Fibroblast of lung (primary cell): Measurements from ENCODE around the gene AMACR. TPM values are rescaled to one million over a fixed set of nuclear protein-coding genes. Genes with fewer than 3 reads are reported as not detected.
"Not testable (repeated sequence)": the region's sequence is repeated elsewhere in the genome, so short reads cannot be mapped to it uniquely, and the experiment has no call there.

ENCODE experiments used
- DNase-seq, 2 donors: peaks; one replicate each; pipeline versions ENCODE4 v3.0.0 to v3.0.0-alpha.2; 2010; ENCODE audit warnings: low read depth in 2 of 2
- H2AFZ ChIP-seq: 2 replicates; pipeline ENCODE4 v1.5.1; 2012; ENCODE audit warnings: low read length, control low read depth, inconsistent platforms
- H3K27ac ChIP-seq: 2 replicates; pipeline ENCODE4 v1.5.1; 2011; ENCODE audit warnings: low read length, control low read depth; ENCODE audit not compliant: insufficient read depth
- H3K27me3 ChIP-seq: 2 replicates; pipeline ENCODE4 v1.5.1; 2011; ENCODE audit warnings: mild to moderate bottlenecking, low read length; ENCODE audit not compliant: control insufficient read depth, insufficient read depth
- H3K36me3 ChIP-seq: 2 replicates; pipeline ENCODE4 v1.5.1; 2011; ENCODE audit warnings: low read length; ENCODE audit not compliant: control insufficient read depth, insufficient read depth
- H3K4me1 ChIP-seq: 2 replicates; pipeline ENCODE4 v1.5.1; 2011; ENCODE audit warnings: low read length; ENCODE audit not compliant: control insufficient read depth, insufficient read depth; ENCODE audit errors: extremely low read depth
- H3K4me2 ChIP-seq: 2 replicates; pipeline ENCODE4 v1.5.1; 2011; ENCODE audit warnings: low read length, control low read depth; ENCODE audit not compliant: insufficient read depth; ENCODE audit errors: extremely low read depth
- H3K4me3 ChIP-seq, 4 experiments: fragments of 200-600 bp in 1 of 4; sonication (generic) in 1 of 4; replicated peaks in 1 of 4; 2 replicates each; pipeline ENCODE4 v1.5.1; 2011 to 2016; ENCODE audit warnings: low read length in 4 of 4, low read depth in 3 of 4, mild to moderate bottlenecking in 3 of 4, control low read depth in 2 of 4, inconsistent platforms in 1 of 4, mixed read lengths in 1 of 4; ENCODE audit not compliant: insufficient read depth in 1 of 4; ENCODE audit errors: control extremely low read depth in 1 of 4
- H3K79me2 ChIP-seq: 2 replicates; pipeline ENCODE4 v1.5.1; 2012; ENCODE audit warnings: mild to moderate bottlenecking, low read length, inconsistent platforms; ENCODE audit not compliant: control insufficient read depth, insufficient read depth
- H3K9ac ChIP-seq: 2 replicates; pipeline ENCODE4 v1.5.1; 2011; ENCODE audit warnings: mild to moderate bottlenecking, low read length, control low read depth; ENCODE audit not compliant: insufficient read depth
- H3K9me3 ChIP-seq: 2 replicates; pipeline ENCODE4 v1.5.1; 2012; ENCODE audit warnings: low read depth, low read length; ENCODE audit not compliant: control insufficient read depth, insufficient read depth
- H4K20me1 ChIP-seq: 2 replicates; pipeline ENCODE4 v1.5.1; 2011; ENCODE audit warnings: low read length; ENCODE audit not compliant: control insufficient read depth, insufficient read depth; ENCODE audit errors: extremely low read depth
- EZH2 ChIP-seq: IDR thresholded peaks from 2 replicates; pipeline ENCODE4 v1.5.1; 2012; ENCODE audit warnings: low read length, control low read depth, mild to moderate bottlenecking; ENCODE audit errors: missing control alignments
- polyA plus RNA-seq, 2 donors: library from polyadenylated mRNA; depleted of rRNA in 1 of 2; stranded (reverse) in 1 of 2; unstranded in 1 of 2; fragments of >200 nt; gene quantifications; 2 replicates each; pipeline ENCODE4 v1.2.1, GENCODE V29; 2011 to 2012; ENCODE audit warnings: missing spikeins in 1 of 2
- total RNA-seq: library from RNA; depleted of rRNA; stranded (reverse); fragments of >200 nt; gene quantifications from 2 replicates; pipeline ENCODE4 v1.2.1, GENCODE V29; 2014
- TF ChIP-seq, protein P1 (sequence below), 2 donors: IDR thresholded peaks in 1 of 2; conservative IDR thresholded peaks in 1 of 2; 1 replicate in 1 of 2; 2 replicates in 1 of 2; pipeline ENCODE4 v1.5.1; 2011 to 2012; ENCODE audit warnings: low read length in 2 of 2, control low read depth in 1 of 2, inconsistent platforms in 1 of 2, low read depth in 1 of 2, mild to moderate bottlenecking in 1 of 2

AMACR gene
- total and polyA plus RNA-seq, 2 donors (not counting 1 experiment from before 2014, with no cell fraction given) = 7.6 to 14.2 TPM

DNA sequence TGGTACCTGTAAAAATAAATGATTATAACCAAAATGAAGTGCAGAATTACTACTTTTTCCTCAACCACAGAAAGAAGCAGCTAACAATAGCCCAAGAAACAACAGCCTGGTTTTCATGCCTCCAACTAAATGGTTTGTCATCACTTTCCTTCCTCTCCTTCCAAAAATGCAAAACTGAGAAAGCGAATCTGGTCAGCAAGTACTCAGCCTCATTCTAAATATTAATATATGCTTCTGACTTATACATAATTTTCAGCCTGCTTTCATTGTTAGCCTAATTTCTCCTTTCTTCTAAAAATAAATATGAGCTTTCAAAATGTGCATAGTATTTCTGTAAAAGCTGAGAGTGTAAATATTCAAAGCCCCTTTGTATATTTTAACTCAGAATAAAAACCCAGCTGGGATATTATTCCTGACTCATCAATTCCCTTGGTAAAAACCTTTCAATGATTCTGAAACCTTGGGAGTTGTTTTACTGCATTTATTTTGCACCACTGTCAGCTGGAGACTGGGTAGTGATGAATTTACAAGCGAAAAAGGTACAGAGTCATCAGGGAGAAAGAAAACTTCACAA, 50.2 kb downstream of the AMACR start:
- no peak overlapping the region for H2AFZ ChIP-seq
- H3K36me3 ChIP-seq = no peaks in the 10 kb centered on the region
- H3K79me2 ChIP-seq = no peaks in the 10 kb centered on the region
- no peak overlapping the region for H3K27ac ChIP-seq
- no peaks in the 10 kb centered on the region for H4K20me1 ChIP-seq
- no peak overlapping the region for H3K4me3 ChIP-seq
- TF ChIP-seq, protein P1, sequence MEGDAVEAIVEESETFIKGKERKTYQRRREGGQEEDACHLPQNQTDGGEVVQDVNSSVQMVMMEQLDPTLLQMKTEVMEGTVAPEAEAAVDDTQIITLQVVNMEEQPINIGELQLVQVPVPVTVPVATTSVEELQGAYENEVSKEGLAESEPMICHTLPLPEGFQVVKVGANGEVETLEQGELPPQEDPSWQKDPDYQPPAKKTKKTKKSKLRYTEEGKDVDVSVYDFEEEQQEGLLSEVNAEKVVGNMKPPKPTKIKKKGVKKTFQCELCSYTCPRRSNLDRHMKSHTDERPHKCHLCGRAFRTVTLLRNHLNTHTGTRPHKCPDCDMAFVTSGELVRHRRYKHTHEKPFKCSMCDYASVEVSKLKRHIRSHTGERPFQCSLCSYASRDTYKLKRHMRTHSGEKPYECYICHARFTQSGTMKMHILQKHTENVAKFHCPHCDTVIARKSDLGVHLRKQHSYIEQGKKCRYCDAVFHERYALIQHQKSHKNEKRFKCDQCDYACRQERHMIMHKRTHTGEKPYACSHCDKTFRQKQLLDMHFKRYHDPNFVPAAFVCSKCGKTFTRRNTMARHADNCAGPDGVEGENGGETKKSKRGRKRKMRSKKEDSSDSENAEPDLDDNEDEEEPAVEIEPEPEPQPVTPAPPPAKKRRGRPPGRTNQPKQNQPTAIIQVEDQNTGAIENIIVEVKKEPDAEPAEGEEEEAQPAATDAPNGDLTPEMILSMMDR (conservative IDR thresholded peaks at IDR 0.05 in 1 of 2, IDR thresholded peaks at IDR 0.05 in 1 of 2; ENCODE audit: low read depth in 1 of 2, low read length in 2 of 2) = no peak
- no peak for TF ChIP-seq EZH2
- H3K27me3 ChIP-seq = peaks cover 4% of the 10 kb centered on the region
- H3K4me1 ChIP-seq = no peaks in the 10 kb centered on the region
- no peak overlapping the region for H3K9ac ChIP-seq
- no peak overlapping the region for H3K4me2 ChIP-seq
- no peak for DNase-seq
- no peaks in the 10 kb centered on the region for H3K9me3 ChIP-seq

DNA sequence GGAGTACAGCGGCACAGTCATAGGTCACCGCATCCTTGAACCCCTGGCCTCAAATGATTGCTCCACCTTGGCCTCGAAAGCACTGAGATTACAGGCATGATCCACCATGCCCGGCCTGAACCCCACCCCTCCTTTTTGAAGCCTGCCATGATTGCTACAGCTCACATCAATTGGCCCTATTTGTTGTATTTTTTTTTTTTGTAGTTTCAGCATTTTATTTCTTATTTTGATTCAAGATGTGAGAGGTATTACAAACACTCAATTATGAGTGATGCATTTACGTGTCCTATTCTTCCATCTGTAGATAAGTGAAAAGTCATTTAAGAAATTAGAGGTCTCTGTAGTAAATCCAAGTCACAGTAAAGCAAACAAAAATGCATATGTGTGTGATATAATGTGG, 55.7 kb downstream of the AMACR start:
- not testable (repeated sequence) for H2AFZ ChIP-seq, H3K9me3 ChIP-seq, H4K20me1 ChIP-seq, H3K4me3 ChIP-seq, H3K4me2 ChIP-seq, H3K4me1 ChIP-seq, H3K9ac ChIP-seq, H3K27me3 ChIP-seq, H3K36me3 ChIP-seq, DNase-seq, H3K27ac ChIP-seq, H3K79me2 ChIP-seq

DNA sequence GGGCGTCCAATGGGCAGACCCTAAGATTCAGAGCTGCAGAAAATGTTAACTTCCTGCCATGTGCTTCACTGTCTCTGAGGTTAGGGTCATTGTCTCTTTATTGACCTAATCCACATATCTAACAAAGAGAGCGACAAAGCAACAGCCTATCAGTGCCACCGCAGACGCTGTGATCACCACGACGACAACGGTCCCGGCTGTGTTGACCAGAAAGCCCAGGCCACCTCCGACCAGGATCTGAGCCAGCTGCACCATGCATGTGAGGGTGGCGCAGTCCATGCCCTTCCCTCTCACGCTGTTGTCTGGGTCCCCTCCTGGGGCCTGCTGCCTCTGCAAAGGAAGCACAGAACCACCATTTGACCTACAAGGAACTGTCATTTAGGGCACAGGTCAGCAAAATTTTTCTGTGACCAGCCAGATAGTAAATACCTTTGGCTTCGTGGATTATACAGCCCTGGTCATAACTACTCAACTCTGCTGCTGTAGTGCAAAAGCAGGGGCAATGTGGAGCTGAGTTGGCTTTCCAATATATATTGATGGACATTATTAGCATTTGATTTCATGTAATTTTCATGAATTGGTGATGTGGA, 63.2 kb downstream of the AMACR start:
- TF ChIP-seq, protein P1 (conservative IDR thresholded peaks at IDR 0.05 in 1 of 2, IDR thresholded peaks at IDR 0.05 in 1 of 2; ENCODE audit: low read depth in 1 of 2, low read length in 2 of 2) = no peak
- no peak for TF ChIP-seq EZH2
- Histone ChIP-seq H2AFZ (no peak overlapping the region), H3K36me3 (no peaks in the 10 kb centered on the region), H3K4me3 (no peak overlapping the region), H3K4me2 (no peak overlapping the region), H4K20me1 (no peaks in the 10 kb centered on the region), H3K4me1 (no peaks in the 10 kb centered on the region), H3K9ac (no peak overlapping the region), H3K27me3 (peaks cover 16% of the 10 kb centered on the region), H3K79me2 (no peaks in the 10 kb centered on the region), H3K27ac (no peak overlapping the region), H3K9me3 (no peaks in the 10 kb centered on the region)
- DNase-seq = no peak
